Cardiac muscle cell (in vitro differentiated cells and primary cell): ENCODE results near the gene CBX8. TPM values are rescaled to one million over a fixed set of nuclear protein-coding genes. Genes with fewer than 3 reads are reported as not detected.
A peak's percentile ranks its signal among the peaks of the same experiment; 100 is the strongest.

Experiments used
- DNase-seq, 2 donors: peaks; one replicate each; pipeline versions ENCODE4 v3.0.0 to v3.0.0-alpha.2; 2010 to 2017; ENCODE audit warnings: low read depth in 1 of 2, low spot score in 1 of 2
- H3K27ac ChIP-seq: fragments of 200-600 bp; sonication (generic); 2 replicates; pipeline ENCODE4 v1.5.1; 2016
- H3K27me3 ChIP-seq: fragments of 200-600 bp; sonication (generic); 2 replicates; pipeline ENCODE4 v1.6.0; 2016; ENCODE audit warnings: control low read depth
- H3K36me3 ChIP-seq: fragments of 200-600 bp; sonication (generic); 2 replicates; pipeline ENCODE4 v1.5.1; 2016; ENCODE audit warnings: control low read depth
- H3K4me1 ChIP-seq: fragments of 200-600 bp; sonication (generic); 2 replicates; pipeline ENCODE4 v1.8.1; 2017; ENCODE audit warnings: low read depth, mild to moderate bottlenecking, mixed run types
- H3K4me3 ChIP-seq: fragments of 200-600 bp; sonication (generic); 2 replicates; pipeline ENCODE4 v1.5.1; 2016; ENCODE audit warnings: mild to moderate bottlenecking
- H3K9me3 ChIP-seq: fragments of 200-600 bp; sonication (generic); 2 replicates; pipeline ENCODE4 v1.5.1; 2017; ENCODE audit warnings: low read depth, mild to moderate bottlenecking, control low read depth
- CTCF ChIP-seq: IDR thresholded peaks from 2 replicates; pipeline ENCODE4 v1.5.1; 2012; ENCODE audit warnings: low read depth, mild to moderate bottlenecking, low read length
- polyA plus RNA-seq: library from polyadenylated mRNA; unstranded; fragments of >200 nt; fragmentation: Nextera tagmentation; extraction: Ambion mirVana; gene quantifications from 2 replicates; pipeline ENCODE4 v1.2.1, GENCODE V29; 2016
- total RNA-seq: library from RNA; depleted of rRNA; stranded (reverse); fragments of >200 nt; gene quantifications from 2 replicates; pipeline ENCODE4 v1.2.3, GENCODE V29; 2016

Gene CBX8
- total and polyA plus RNA-seq, 2 experiments from 2014 or later: 13.8 to 16.7 TPM

GRCh38 chr17:79789943-79790804 lies 6.7 kb downstream of the CBX8 start:
- Histone ChIP-seq H3K36me3 (peaks cover 2% of the 10 kb centered on the region), H3K9me3 (no peaks in the 10 kb centered on the region), H3K4me3 (peak overlapping the region; percentile 17), H3K27ac (no peak overlapping the region), H3K4me1 (peaks cover 29% of the 10 kb centered on the region), H3K27me3 (peaks cover 71% of the 10 kb centered on the region)
- TF ChIP-seq CTCF: peak; percentile 75
- peak; percentile 39 to 71 for DNase-seq

- Histone ChIP-seq H3K27ac (no peak overlapping the region), H3K4me3 (peak overlapping the region; percentile 17), H3K4me1 (peaks cover 26% of the 10 kb centered on the region), H3K27me3 (peaks cover 63% of the 10 kb centered on the region), H3K36me3 (peaks cover 7% of the 10 kb centered on the region), H3K9me3 (no peaks in the 10 kb centered on the region)
- peak in 1 of 2 donors; percentile 69 for DNase-seq
- no peak for TF ChIP-seq CTCF
Observed at GRCh38 chr17:79788989-79789942, 7.6 kb downstream of the CBX8 start.

- Histone ChIP-seq H3K27ac (no peak overlapping the region), H3K9me3 (no peaks in the 10 kb centered on the region), H3K4me3 (no peak overlapping the region), H3K36me3 (peaks cover 11% of the 10 kb centered on the region), H3K4me1 (peaks cover 17% of the 10 kb centered on the region), H3K27me3 (peaks cover 59% of the 10 kb centered on the region)
- DNase-seq: no peak
- TF ChIP-seq CTCF: no peak
Observed at GRCh38 chr17:79788455-79788854, 8.4 kb downstream of the CBX8 start.

GRCh38 chr17:79786930-79787643 lies 9.8 kb downstream of the CBX8 start:
- TF ChIP-seq CTCF: no peak
- no peaks in the 10 kb centered on the region for H3K9me3 ChIP-seq
- peaks cover 46% of the 10 kb centered on the region for H3K27me3 ChIP-seq

More at GRCh38 chr17:79786930-79787643, 9.8 kb downstream of the CBX8 start:
- H3K4me3 ChIP-seq: no peak overlapping the region
- H3K36me3 ChIP-seq: peaks cover 11% of the 10 kb centered on the region
- no peak for DNase-seq
- H3K4me1 ChIP-seq: peaks cover 7% of the 10 kb centered on the region
- H3K27ac ChIP-seq: no peak overlapping the region
